Smooth muscle cell of the brain vasculature (primary cell): Measurements from ENCODE around the gene ARHGEF2.

Experiments used
- DNase-seq: peaks from one replicate; pipeline ENCODE4 v3.0.0-alpha.2; 2012; ENCODE audit warnings: low read depth, low spot score

Gene ARHGEF2

DNA sequence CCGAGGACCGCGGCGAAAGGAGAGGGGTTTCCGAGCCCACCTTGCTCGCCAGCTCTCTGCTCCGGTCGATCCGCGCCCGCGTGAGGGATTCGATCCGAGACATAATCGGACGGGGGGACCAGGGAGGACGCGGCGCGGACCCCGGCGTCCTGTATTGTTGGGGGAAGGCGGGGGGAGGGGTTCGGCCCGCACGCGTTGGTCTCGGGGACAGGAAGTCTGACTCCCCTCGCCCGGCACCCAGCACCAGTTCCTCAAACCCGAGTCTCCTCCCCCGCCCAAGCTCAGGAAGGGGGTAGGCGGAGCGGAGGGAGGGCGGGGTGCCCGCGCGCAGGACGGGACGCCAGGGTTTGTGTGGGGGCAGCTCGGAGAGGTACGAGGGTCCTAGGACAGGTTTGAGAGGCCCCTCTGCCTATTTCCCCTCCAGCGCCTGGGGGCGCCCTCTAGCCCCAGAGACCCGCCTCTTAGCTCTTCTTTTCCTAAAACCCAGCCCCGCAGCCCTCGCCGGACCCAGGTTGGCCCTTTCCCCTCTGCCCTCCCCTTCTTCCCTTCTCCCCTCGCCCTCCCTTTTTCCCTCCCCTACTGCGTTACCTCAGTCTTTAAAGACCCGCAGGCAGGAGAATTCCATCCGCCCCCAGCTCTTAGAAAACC lies at the start of gene ARHGEF2:
Gene ARHGEF2 (minus strand): TSS at position 223 of the 648 bp plus-strand sequence. CDS start 120 bp downstream, at position 103.
- DNase-seq = no peak

DNA sequence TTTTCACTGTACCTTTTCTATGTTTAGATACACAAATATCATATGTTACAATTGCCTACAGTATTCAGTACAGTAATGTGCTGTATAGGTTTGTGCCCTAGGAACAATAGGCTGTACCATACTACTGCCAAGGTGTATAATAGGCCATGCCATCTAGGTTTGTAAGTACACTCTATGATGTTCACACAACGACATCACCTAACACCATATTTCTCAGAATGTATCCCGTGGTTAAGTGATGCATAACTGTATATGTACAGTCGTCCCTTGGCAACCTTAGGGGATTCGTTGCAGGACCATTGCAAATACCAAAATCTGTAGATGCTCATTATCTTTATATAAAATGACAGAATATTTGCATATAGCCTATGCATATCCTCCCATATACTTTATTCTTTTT lies 48.2 kb upstream of the ARHGEF2 start:
- no peak for DNase-seq

DNA sequence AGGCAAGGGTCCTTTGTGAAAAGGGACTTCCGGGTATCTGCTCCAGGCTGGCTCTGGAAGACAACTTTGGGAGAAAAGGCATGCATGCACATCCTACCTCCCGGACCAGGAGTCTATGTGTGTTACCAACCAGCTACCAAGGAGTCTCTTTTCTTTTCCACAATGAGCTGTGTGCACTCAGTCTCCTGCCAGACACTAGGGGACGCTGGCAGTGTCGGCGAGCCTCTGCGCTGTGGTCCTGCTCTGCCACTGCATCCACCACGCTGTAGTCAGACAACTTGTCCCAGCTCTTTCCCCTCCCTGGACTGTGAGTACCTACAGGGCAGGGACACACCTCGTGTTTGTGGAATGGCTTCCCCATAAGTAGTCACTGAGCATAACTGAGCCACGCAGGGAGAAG lies 47.5 kb upstream of the ARHGEF2 start:
- no peak for DNase-seq

DNA sequence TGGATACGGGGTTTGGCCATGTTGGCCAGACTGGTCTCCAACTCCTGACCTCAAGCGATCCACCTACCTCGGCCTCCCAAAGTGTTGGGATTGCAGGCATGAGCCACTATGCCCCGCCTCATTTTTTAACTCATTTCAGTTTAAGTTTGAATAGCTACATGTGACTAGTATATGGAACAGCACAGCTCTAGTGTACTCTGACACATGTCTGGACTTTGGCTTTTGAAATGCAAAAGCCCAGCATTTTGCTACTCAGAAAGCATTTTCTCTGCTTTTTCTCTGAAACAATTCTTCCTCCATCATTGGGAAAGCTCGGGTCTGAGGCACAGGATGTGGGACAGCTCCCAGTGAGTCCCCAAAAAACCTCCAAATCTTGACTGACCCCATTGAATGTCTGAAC lies 46.5 kb upstream of the ARHGEF2 start:
- no peak for DNase-seq

DNA sequence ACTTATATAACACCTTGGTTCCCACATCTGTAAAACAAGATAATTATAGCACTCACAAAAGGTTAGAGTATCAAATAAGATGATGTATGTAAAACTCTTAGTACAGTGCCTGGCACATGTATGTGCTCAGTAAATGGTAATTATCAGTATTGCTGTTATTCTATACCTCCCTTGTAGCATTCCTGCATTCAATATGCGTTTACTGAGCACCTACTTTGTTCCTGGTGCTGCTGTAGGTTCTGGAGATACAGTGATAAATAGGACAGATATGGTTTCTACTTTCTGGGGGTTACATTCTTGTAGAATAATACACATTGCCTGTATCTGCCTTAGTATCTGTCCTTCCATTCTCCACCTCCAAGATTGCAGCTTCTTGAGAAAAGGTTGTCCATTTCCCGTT lies 43.6 kb upstream of the ARHGEF2 start:
- no peak for DNase-seq

DNA sequence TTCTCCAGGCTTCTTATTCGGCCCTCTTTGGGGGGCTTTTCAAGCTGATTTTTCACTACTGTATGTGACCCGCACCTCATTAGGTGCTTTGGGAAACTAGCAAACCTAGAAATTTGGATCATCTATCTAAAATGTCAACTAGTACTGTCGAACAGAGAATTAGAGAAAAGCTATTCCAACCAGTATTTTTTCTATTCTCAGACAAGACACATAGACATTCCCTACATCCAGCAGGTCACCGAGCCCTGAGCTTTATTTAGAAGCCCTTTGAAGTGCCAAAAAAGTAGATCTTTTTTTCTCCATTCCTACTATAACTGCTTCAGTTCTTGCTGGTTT lies 42.7 kb upstream of the ARHGEF2 start:
- DNase-seq = no peak

DNA sequence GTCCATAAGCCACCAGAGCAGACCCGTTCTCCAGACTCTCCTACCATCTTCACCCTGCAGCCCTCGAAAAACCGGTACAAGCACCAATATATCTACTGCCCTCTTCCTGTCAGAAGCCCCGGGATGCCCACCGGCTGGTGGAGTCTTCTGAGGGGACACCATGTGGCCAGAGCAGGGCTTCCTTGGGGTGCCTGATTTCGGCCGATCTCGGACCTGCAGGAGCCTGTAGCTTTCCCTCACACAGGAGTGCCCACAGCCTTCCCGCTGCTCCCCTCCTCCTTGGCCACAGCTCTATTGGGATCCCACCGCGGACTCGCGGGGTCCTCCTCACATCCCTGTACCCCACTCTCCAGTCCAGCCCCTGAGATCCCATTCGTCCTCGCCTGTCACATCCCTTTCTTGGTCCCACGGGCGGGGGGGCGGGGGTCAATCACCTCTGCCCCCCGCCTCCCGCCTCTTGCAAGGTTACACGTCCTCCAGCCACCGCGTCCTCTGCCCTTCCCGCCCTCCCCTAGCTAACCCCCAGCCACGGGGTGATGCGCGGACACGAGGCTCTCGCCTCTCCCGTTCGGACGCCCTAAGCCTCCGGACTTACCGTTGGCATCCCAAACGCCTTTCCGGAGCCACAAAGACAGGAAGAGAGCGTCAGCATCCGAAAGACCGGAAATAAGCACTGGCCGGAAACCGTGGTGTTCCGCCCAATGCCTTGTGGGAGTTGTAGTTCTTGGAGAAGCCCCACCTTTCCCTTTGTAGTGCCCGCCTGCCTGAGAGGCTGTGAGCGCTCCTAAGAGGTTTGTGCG lies 42.1 kb upstream of the ARHGEF2 start, which contains the start of gene SSR2:
Gene SSR2 (minus strand): TSS at position 659 of the 800 bp plus-strand sequence. CDS start 784 bp downstream, outside the sequence.
- DNase-seq = peak; percentile 78

DNA sequence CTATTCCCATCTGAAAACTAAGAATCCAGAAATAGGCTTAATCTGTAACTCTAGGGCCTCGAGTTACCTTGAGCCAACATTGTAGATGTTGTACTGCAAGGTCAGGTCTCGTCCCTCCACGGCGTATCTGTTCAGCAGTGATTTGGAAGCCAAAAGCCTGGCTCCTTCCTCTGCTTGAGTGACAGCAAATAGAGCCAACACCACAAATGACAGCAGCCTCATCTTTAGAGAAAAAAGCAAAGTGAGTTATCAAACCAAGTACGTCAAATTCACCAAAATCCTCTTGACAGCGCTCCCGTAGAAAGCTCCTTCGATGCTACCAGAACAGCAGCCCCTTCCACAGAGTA lies 41.6 kb upstream of the ARHGEF2 start:
- DNase-seq = no peak

DNA sequence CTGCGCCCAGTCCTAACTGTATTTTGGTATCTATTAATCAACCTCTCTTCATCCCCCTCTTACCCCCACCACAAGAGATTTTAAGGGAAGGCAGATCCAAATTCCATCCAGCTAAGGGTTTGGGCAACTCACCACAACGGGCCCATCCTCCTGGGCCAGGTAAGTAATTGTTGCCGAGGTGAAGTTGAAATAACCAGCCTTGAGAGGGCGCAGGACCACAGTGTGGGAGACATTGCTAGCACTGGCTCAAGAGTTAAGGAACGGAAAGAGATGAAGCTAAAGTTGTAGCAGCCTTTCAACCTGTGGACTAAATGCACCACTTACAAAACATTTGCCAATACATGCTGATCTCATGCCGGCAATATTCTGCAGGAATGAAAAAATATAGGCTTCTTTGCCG lies 36.5 kb upstream of the ARHGEF2 start:
- no peak for DNase-seq

DNA sequence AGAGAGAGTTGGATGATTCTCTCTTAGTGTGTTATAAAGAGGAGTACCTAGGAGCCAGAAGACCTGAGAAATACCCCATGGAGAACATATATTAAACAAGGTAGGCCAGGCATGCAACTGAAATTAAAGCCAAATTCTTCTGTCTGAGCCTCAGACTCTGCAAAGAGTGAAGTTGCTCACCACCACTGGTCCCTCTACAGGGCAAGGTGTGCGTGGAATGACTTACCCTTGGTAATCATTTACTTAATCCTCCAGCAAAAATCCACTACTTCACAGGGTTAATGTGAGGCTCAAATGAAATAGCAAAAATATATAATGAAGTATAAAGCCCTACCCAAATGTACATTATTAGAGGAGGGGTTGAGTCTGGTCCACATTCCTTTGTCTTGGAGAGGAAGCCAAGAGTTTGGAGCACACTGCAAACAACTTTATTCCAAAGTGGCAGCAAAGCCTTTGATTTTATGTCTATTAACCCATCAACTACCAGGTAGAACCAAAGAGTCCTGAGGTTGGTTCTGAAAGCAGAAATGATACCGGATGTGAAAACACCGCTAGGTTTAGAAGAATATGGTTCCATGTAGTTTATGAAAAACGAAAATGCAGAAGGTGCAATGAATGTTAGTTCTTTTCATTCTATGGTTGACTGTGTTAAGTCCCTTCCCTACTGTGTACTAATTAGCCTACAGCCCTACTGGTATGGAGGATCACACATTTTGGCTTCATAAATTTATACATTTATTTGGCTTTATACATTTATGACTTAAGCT lies 33.9 kb upstream of the ARHGEF2 start:
- no peak for DNase-seq

DNA sequence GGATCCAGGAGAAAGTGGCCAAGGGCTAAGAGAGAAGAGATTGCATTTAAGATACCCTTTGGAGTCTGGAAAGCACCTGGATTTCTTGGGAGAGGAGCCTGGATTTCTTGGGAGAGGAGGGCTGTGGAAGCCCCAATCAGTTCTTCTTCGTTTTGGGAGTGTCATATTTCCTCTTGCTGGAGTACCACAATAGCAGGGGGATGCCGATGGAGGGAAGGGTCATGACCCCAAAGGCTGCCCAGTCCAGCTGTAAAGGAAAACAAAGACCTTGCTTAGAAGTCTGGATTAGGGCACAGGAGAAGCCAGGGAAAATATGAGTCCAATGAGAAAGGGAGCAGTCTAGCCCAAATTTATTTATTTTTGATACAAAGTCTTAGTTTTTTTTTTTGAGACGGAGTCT lies 31.1 kb upstream of the ARHGEF2 start:
- no peak for DNase-seq

DNA sequence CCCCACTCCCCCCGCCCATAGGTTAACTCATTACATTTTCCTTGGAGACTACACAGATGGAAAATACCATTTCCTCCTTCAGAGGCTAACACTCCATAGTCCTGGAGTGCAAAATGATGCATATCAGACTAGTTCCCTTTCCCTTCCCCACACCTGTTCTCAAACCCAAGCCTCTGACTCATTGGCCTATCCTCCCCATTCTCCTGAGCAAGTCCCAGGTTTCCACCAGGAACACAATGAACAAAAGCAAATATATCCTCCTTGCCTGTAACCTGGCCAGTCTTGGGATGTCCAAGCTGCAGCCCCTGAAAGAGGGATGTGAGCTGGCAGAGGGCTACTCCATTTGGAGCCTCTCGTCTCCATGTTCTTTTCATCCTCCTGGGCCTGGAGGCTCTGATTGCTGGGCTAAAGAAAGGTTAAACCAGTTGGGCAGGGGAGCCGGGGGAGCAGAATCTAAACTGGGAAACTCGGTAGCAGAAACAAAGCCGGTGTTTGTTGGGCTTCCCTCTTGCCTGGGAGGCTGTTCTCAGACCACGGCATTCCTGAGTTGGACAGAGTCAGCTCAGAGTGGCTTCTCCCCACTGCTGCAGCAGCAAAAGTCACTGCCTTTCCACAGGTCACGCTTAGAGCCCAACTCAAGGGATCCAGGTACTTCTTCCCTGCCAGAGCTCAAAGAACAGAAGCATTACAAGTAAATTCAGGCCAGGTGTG lies 28.5 kb upstream of the ARHGEF2 start:
- DNase-seq = no peak

DNA sequence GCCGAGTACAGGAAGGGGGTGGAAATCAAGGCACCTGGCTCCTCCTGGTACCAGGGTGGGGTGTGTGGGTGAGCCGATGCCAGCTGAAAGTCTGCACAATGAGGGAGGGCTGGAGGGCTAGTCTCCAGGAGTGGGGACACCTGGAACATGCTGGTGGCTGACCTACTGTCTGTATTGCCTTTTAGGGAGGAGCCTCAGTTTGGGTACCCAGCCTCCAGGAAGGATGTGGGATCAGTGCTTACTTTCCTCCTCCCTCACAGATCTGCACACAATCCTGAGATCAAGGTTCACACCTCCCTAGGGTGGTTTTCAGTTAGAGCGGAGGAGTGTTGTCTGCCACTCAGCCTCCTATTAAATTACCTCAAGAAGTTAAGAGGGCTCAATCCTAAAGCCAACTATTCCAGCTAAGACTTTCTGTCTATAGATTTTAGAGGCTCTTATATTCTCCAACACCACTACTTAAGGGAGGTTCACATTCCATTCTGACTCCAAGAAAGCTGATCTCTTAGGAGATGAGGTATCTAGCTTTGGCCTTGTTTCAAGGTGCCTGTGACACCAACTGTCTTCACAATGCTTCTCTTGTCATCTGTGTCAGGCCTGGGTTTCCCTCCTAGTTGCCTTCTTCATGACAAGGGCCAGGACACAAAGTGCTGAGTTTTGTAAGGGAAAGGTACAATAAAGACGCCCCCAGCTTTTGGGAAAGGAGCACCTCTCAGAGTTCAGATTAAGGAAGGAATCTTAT lies 26.7 kb upstream of the ARHGEF2 start:
- DNase-seq = no peak

DNA sequence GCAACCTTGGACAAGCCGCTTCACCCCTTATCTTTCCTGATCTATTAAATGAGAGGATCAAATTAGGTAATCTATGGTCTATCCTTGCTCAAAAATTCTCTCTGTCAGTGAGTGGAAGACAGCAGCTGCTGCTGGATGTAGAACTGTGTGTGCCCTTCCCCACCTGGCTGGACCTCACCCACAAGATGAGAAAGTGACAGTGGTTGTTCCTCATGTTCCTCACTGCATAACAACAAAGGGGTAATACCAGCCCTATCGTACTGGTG lies 25.5 kb upstream of the ARHGEF2 start:
- no peak for DNase-seq

DNA sequence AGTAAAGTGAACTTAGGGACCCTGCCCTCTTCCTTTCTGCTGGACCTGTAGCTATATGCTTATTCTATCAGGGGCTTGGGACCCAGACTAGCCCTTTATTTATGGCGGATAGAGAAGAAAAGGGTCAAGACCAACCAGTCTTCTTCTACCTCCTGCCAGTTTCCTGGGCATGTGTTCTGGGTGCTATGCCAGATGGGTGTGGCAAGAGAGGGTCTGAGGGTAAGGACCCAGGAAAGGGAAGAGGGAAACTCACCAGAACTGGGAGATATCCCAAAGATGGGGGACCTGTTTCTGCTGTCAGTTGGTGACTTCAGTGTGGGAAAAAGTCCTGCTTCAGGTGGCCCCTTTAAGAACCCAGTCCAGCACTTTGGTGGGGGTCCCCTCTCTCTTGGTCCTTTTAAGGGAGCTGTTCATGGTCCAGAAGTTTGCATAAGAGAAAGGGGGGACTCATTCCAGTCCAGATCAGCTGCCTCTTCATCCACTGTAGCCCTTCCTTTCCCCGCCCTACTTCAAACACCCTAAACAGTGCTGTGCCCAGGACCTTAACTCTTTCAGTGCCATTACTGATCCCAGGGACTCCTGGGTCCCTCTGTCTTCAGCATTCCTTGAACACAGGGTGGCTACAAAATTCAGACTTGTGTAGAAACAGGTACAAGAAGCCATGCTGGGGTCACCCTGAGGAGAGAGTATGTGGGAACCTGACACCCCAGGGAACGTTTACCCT lies 24.0 kb upstream of the ARHGEF2 start:
- no peak for DNase-seq

DNA sequence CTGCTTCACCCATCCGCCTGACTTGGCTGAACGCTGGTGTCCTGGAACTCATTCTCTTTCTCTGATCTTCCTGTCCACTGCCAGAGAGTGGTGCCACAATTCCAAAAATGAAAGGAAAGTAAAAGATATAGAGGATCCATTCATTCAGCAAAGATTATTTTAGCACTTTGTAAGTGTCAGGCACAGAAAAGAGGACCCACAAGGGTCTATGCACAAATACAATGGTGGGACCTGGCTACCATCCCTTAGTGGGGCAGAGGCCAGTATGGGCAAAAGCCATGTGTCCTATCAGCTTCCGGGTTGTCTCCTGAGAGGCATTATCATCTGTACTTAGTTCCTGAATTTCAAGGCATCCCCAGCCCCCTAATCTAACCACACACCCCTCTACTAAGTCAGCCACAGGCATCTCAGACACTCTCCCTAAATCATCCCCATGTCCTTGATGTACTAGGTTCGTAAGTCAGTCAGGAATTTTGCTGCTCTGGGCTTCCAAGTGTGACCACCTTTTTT lies 23.4 kb upstream of the ARHGEF2 start:
- DNase-seq = no peak

DNA sequence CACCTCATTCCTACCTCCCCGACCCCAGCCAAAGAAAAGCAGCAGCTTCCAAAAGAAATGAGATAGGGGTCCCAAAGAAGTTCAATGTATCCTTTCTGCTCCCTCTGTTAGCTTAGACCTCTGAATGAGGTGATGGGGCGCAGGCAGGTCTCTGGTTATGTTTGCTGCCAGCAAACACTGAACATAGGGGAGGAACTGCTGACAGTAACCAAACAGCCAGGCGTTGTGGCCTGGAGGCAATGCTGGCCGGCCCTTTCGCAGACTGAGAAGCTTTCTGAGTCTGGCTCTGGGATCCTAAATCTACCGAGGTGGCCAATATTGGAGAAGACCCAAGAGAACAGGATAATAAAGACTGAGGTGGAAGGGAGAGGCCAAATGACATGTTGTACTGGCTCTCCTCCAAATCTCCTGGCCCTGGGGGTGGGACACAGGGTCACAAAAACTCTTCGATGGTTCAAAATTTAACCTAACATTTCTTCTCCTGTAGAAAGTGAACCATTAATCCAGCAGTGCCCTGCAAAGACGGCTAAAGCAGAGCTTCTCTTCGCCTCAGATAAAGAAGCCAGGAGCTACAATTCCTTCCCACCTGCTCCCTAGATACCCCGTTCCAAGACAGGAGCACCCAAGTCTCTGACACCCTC lies 22.8 kb upstream of the ARHGEF2 start:
- DNase-seq = no peak

DNA sequence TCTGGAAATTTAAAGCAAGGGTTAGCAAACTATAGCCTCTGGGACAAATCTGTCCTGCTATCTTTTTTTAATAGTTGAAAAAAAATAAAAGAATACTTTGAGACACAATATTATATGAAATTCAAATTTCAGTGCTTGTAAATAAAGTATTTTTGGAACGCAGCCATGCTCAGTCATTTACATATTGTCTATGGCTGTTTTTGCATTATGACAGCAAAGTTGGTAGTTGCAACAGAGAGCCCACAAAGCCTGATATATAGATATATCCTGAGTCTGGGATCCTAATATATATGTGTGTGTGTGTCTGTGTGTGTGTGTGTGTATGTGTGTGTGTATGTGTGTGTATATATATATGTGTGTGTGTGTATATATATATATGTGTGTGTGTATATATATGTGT lies 21.6 kb upstream of the ARHGEF2 start:
- DNase-seq = no peak

DNA sequence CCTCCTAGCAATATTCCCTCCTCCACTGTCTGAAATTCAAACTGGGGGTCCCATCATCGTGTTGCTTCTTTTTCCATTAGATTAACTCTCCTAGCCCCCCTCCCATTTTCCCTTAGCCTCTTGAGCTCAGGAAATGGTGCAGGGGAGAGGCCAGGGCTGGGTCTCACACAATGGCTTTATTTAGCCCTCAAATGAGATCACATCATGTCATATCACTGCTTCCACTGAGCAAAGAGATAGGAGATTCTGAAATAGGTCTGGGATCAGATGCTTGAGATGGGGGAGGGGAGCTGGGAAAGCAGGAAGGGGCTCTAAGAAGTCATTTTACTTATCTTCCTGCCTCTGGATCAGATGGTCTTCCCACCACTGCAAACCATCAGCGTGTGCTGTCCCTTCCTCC lies 17.8 kb upstream of the ARHGEF2 start:
- no peak for DNase-seq

DNA sequence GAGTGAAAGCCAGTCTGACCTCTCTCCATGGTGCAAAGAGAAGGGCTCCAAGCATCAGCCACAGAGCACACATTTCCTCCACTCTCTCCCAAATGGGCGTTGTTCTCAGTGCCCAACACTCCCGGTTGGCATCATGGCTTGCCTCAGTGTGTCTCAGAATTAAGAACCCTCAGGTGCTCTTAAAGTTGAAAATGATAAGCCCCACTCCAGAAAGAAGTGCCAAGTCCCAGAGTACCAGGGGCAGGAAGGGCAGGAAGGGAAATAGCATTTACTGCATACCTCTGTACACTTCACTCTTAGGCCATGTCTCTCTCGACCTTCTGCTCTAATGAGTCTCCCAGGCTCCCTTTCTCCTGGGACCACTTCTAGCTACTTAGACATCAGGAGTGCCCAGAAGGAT lies 15.2 kb upstream of the ARHGEF2 start:
- no peak for DNase-seq
